GM23338 (cell line): ENCODE measurements around the gene MPP4. TPM values are rescaled to one million over a fixed set of nuclear protein-coding genes. Genes with fewer than 3 reads are reported as not detected.

Experiments used
- ATAC-seq: fragments of 200-7000 bp; cut with Tn5 transposase; 3 replicates; pipeline ENCODE4 v1.9.1; 2020
- DNase-seq: peaks from one replicate; pipeline ENCODE4 v3.0.0-alpha.2; 2015; ENCODE audit warnings: low spot score
- H2AFZ ChIP-seq: fragments of 200-600 bp; sonication (generic); 2 replicates; pipeline ENCODE4 v1.8.0; 2016; ENCODE audit warnings: antibody characterized with exemption, mild to moderate bottlenecking, moderate library complexity
- H3F3A ChIP-seq: fragments of 200-600 bp; sonication (generic); replicated peaks from 2 replicates; pipeline ENCODE4 v1.8.0; 2017; ENCODE audit warnings: antibody characterized with exemption, mixed run types, low read depth
- H3K27ac ChIP-seq: fragments of 200-600 bp; sonication (generic); 2 replicates; pipeline ENCODE4 v1.6.1; 2016; ENCODE audit warnings: low read depth
- H3K27me3 ChIP-seq: fragments of 200-600 bp; sonication (generic); 2 replicates; pipeline ENCODE4 v1.8.0; 2016; ENCODE audit warnings: mild to moderate bottlenecking, mixed run types, moderate library complexity; ENCODE audit not compliant: insufficient read depth
- H3K36me3 ChIP-seq: fragments of 200-600 bp; sonication (generic); 2 replicates; pipeline ENCODE4 v1.8.0; 2016; ENCODE audit warnings: mild to moderate bottlenecking; ENCODE audit not compliant: insufficient read depth
- H3K4me1 ChIP-seq: fragments of 200-600 bp; sonication (generic); 2 replicates; pipeline ENCODE4 v1.8.0; 2016; ENCODE audit warnings: mild to moderate bottlenecking, moderate library complexity; ENCODE audit not compliant: insufficient read depth
- H3K4me2 ChIP-seq: fragments of 200-600 bp; sonication (generic); 2 replicates; pipeline ENCODE4 v1.7.1; 2017; ENCODE audit warnings: mixed run types
- H3K4me3 ChIP-seq: fragments of 200-600 bp; sonication (generic); 2 replicates; pipeline ENCODE4 v1.6.1; 2016; ENCODE audit warnings: mixed run types
- H3K79me2 ChIP-seq: fragments of 200-600 bp; sonication (generic); replicated peaks from 2 replicates; pipeline ENCODE4 v1.8.0; 2017; ENCODE audit warnings: mild to moderate bottlenecking; ENCODE audit not compliant: insufficient read depth
- H3K9me2 ChIP-seq: fragments of 200-600 bp; sonication (generic); 2 replicates; pipeline ENCODE4 v1.8.0; 2017; ENCODE audit not compliant: insufficient read depth
- H4K20me1 ChIP-seq: fragments of 200-600 bp; sonication (generic); replicated peaks from 2 replicates; pipeline ENCODE4 v1.8.0; 2017; ENCODE audit warnings: mild to moderate bottlenecking; ENCODE audit not compliant: insufficient read depth
- H3K27ac Mint-ChIP-seq: 2 replicates; pipeline ENCODE4 v1.8.0; 2020; ENCODE audit warnings: inconsistent platforms, mild to moderate bottlenecking, moderate library complexity, mixed read lengths
- H3K27me3 Mint-ChIP-seq: 3 replicates; pipeline ENCODE4 v1.8.0; 2022; ENCODE audit warnings: low read depth, mild to moderate bottlenecking, moderate library complexity, mixed read lengths, inconsistent platforms; ENCODE audit not compliant: insufficient read depth, poor library complexity
- H3K36me3 Mint-ChIP-seq: 3 replicates; pipeline ENCODE4 v1.8.0; 2021; ENCODE audit warnings: low read depth, mild to moderate bottlenecking, inconsistent platforms, moderate library complexity, mixed read lengths
- H3K4me1 Mint-ChIP-seq: 3 replicates; pipeline ENCODE4 v1.8.0; 2020; ENCODE audit warnings: mild to moderate bottlenecking, inconsistent platforms, mixed read lengths
- H3K4me3 Mint-ChIP-seq: 3 replicates; pipeline ENCODE4 v1.8.0; 2021; ENCODE audit warnings: moderate library complexity, mild to moderate bottlenecking, inconsistent platforms, mixed read lengths
- H3K9me3 Mint-ChIP-seq: 3 replicates; pipeline ENCODE4 v1.8.0; 2020; ENCODE audit warnings: moderate library complexity, mild to moderate bottlenecking, inconsistent platforms, mixed read lengths
- CREB1 ChIP-seq: fragments of 250-450 bp; sonication (Bioruptor Pico); IDR thresholded peaks from 2 replicates; pipeline ENCODE4 v1.5.0; 2020; ENCODE audit warnings: low read depth, mild to moderate bottlenecking, moderate library complexity
- EZH2 ChIP-seq: fragments of 200-600 bp; sonication (generic); IDR thresholded peaks from one replicate; pipeline ENCODE4 v1.8.0; 2017; ENCODE audit warnings: antibody characterized with exemption, mild to moderate bottlenecking, low read depth; ENCODE audit not compliant: unreplicated experiment
- POLR2AphosphoS5 ChIP-seq: IDR thresholded peaks from 2 replicates; pipeline ENCODE4 v1.6.1; 2016; ENCODE audit warnings: antibody characterized with exemption, low read depth
- STAT1 ChIP-seq: IDR thresholded peaks from one replicate; pipeline ENCODE4 v1.6.1; 2016; ENCODE audit warnings: antibody characterized with exemption; ENCODE audit not compliant: unreplicated experiment
- polyA plus RNA-seq: library from polyadenylated mRNA; unstranded; fragments of >200 nt; fragmentation: Nextera tagmentation; extraction: Ambion mirVana; gene quantifications from 2 replicates; pipeline ENCODE4 v1.2.1, GENCODE V29; 2016
- total RNA-seq: library from RNA; depleted of rRNA; stranded (reverse); fragments of >200 nt; shearing (Covaris generic); gene quantifications from 2 replicates; pipeline ENCODE4 v1.2.3, GENCODE V29; 2014
- TF ChIP-seq, protein P1 (sequence below): fragments of 250-450 bp; sonication (Bioruptor Pico); IDR thresholded peaks from 2 replicates; pipeline ENCODE4 v1.5.0; 2020; ENCODE audit warnings: mild to moderate bottlenecking, moderate library complexity
- TF ChIP-seq, protein P2 (sequence below), 2 experiments: fragments of 200-600 bp in 1 of 2; sonication (generic) in 1 of 2; conservative IDR thresholded peaks; 2 replicates each; pipeline versions ENCODE4 v1.5.1 to v1.6.1; 2016 to 2017; ENCODE audit warnings: antibody characterized with exemption in 2 of 2, low read depth in 2 of 2, mild to moderate bottlenecking in 2 of 2, moderate library complexity in 1 of 2

Gene MPP4
- total and polyA plus RNA-seq, 2 experiments from 2014 or later: not detected

DNA sequence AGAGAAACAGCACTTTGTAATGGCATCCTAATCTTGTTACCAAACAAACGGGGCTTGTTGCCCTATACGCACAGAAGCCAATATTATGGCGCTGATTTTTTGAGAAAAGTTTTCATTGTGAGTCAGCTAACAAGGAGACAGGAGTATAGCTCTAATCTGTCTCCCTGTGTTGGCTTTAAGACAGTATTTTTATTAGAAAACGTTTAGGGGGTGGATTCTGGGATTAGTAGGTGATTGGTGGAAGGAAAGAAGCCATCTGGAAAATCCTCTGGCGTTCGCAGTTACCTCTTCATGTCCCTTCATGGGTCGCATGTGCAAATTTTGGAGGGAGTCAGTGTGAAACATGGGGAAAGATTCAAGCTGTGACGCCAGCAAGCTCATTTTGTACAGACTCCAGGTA lies 54.4 kb downstream of the MPP4 start (continued):
- TF ChIP-seq, protein P1, sequence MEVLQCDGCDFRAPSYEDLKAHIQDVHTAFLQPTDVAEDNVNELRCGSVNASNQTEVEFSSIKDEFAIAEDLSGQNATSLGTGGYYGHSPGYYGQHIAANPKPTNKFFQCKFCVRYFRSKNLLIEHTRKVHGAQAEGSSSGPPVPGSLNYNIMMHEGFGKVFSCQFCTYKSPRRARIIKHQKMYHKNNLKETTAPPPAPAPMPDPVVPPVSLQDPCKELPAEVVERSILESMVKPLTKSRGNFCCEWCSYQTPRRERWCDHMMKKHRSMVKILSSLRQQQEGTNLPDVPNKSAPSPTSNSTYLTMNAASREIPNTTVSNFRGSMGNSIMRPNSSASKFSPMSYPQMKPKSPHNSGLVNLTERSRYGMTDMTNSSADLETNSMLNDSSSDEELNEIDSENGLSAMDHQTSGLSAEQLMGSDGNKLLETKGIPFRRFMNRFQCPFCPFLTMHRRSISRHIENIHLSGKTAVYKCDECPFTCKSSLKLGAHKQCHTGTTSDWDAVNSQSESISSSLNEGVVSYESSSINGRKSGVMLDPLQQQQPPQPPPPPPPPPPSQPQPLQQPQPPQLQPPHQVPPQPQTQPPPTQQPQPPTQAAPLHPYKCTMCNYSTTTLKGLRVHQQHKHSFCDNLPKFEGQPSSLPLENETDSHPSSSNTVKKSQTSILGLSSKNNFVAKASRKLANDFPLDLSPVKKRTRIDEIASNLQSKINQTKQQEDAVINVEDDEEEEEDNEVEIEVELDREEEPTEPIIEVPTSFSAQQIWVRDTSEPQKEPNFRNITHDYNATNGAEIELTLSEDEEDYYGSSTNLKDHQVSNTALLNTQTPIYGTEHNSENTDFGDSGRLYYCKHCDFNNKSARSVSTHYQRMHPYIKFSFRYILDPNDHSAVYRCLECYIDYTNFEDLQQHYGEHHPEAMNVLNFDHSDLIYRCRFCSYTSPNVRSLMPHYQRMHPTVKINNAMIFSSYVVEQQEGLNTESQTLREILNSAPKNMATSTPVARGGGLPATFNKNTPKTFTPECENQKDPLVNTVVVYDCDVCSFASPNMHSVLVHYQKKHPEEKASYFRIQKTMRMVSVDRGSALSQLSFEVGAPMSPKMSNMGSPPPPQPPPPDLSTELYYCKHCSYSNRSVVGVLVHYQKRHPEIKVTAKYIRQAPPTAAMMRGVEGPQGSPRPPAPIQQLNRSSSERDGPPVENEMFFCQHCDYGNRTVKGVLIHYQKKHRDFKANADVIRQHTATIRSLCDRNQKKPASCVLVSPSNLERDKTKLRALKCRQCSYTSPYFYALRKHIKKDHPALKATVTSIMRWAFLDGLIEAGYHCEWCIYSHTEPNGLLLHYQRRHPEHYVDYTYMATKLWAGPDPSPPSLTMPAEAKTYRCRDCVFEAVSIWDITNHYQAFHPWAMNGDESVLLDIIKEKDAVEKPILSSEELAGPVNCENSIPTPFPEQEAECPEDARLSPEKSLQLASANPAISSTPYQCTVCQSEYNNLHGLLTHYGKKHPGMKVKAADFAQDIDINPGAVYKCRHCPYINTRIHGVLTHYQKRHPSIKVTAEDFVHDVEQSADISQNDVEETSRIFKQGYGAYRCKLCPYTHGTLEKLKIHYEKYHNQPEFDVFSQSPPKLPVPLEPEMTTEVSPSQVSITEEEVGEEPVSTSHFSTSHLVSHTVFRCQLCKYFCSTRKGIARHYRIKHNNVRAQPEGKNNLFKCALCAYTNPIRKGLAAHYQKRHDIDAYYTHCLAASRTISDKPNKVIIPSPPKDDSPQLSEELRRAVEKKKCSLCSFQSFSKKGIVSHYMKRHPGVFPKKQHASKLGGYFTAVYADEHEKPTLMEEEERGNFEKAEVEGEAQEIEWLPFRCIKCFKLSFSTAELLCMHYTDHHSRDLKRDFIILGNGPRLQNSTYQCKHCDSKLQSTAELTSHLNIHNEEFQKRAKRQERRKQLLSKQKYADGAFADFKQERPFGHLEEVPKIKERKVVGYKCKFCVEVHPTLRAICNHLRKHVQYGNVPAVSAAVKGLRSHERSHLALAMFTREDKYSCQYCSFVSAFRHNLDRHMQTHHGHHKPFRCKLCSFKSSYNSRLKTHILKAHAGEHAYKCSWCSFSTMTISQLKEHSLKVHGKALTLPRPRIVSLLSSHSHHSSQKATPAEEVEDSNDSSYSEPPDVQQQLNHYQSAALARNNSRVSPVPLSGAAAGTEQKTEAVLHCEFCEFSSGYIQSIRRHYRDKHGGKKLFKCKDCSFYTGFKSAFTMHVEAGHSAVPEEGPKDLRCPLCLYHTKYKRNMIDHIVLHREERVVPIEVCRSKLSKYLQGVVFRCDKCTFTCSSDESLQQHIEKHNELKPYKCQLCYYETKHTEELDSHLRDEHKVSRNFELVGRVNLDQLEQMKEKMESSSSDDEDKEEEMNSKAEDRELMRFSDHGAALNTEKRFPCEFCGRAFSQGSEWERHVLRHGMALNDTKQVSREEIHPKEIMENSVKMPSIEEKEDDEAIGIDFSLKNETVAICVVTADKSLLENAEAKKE (CRISPR knock-in tag): no peak
- TF ChIP-seq POLR2AphosphoS5: no peak

DNA sequence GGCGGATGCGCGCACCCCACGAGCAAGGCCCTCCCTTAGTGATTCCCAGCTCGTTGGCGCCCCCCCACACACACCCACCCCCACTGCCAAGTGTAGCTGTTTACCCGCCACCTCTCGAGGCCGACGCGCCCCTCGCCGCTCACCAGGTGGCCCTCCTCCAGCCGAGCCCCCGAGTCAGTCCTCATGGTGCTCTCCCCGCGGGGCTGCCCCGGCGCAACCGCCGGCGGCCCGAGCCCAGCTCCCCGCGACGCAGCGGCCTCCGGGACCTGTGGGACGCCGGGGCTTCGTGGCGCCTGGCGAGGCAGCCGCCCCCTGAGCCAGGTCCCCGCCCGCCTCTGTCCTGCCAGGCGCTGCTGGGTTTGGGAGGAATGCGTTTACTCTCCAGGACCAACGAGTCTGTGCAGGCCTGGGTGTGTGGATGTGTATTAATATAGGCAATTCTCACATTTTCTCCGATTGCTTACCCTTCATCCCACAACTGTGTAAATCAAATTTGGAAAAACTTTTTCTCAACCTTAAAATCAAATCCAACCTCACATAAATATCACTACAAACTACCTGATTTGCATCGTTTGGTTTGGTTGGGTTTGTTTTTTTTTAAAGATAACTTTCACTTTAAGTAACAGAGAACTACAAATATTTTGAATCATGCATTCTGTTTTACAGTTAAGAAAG lies 55.1 kb downstream of the MPP4 start, which contains the start of gene TMEM237:
TSS of gene TMEM237 (minus strand) at position 288 of the 675 bp plus-strand sequence. CDS start at position 185, 103 bp downstream.
- peak; percentile 77 for ATAC-seq
- Histone ChIP-seq H3K9me2 (no peaks in the 10 kb centered on the region), H3K36me3 (peaks cover 10% of the 10 kb centered on the region; the same call in 1 of the 2 replicates), H3F3A (no peaks in the 10 kb centered on the region), H3K27me3 (no peaks in the 10 kb centered on the region), H3K4me1 (peaks cover 10% of the 10 kb centered on the region; the same call in 1 of the 2 replicates), H4K20me1 (no peaks in the 10 kb centered on the region; the same call in 1 of the 2 replicates), H3K4me3 (peak within 1 kb of the TSS; percentile 74), H3K4me2 (peak within 1 kb of the TSS; percentile 89), H3K27ac (peak within 1 kb of the TSS; percentile 97), H3K79me2 (peaks cover 26% of the 10 kb centered on the region), H2AFZ (peak within 1 kb of the TSS; percentile 88)
- Mint-ChIP-seq H3K4me1 (peaks cover 14% of the 10 kb centered on the region), H3K9me3 (no peaks in the 10 kb centered on the region), H3K27ac (peak within 1 kb of the TSS; percentile 96), H3K36me3 (peaks cover 7% of the 10 kb centered on the region), H3K4me3 (peak within 1 kb of the TSS; percentile 90), H3K27me3 (peaks cover 9% of the 10 kb centered on the region)
- DNase-seq: peak; percentile 56
- TF ChIP-seq, protein P2, sequence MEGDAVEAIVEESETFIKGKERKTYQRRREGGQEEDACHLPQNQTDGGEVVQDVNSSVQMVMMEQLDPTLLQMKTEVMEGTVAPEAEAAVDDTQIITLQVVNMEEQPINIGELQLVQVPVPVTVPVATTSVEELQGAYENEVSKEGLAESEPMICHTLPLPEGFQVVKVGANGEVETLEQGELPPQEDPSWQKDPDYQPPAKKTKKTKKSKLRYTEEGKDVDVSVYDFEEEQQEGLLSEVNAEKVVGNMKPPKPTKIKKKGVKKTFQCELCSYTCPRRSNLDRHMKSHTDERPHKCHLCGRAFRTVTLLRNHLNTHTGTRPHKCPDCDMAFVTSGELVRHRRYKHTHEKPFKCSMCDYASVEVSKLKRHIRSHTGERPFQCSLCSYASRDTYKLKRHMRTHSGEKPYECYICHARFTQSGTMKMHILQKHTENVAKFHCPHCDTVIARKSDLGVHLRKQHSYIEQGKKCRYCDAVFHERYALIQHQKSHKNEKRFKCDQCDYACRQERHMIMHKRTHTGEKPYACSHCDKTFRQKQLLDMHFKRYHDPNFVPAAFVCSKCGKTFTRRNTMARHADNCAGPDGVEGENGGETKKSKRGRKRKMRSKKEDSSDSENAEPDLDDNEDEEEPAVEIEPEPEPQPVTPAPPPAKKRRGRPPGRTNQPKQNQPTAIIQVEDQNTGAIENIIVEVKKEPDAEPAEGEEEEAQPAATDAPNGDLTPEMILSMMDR (conservative IDR thresholded peaks at IDR 0.05; ENCODE audit: low read depth in 2 of 2): no peak; a peak in 1 of 4 replicates
- TF ChIP-seq CREB1 (no peak), EZH2 (no peak), STAT1 (no peak)
- TF ChIP-seq, protein P1 (CRISPR knock-in tag): no peak
